K562 (cell line): ENCODE results near the gene GCNT4. TPM values are rescaled to one million over a fixed set of nuclear protein-coding genes. Genes with fewer than 3 reads are reported as not detected.

Source experiments
- ATAC-seq: fragments of 200-7000 bp; cut with Tn5 transposase; 3 replicates; pipeline ENCODE4 v1.9.1; 2020; ENCODE audit warnings: moderate library complexity
- BruUV-seq: library from RNA; stranded (reverse); fragments of 400-500 nt; replicated peaks from 2 replicates; lab custom pipeline; 2021; lab: Mats Ljungman, UMichigan
- CTCF ChIA-PET: fragments of 300-600 bp; formaldehyde crosslinking; extraction: SDS; loops from one replicate; lab custom pipeline; 2021; ENCODE audit warnings: low intra/inter-chr PET ratio; lab: Yijun Ruan, JAX
- POLR2A ChIA-PET: fragments of 300-600, 350-650 bp; sonication (Branson Sonifier 250); formaldehyde crosslinking; extraction: SDS; loops from one replicate; lab custom pipeline; 2021; ENCODE audit warnings: antibody characterized with exemption, inconsistent platforms; lab: Yijun Ruan, JAX
- DNase-seq, 4 experiments: peaks; one replicate each; pipeline versions ENCODE4 v3.0.0 to v3.0.0-alpha.2; 2011 to 2018; ENCODE audit warnings: low spot score in 3 of 4, mixed read lengths in 3 of 4; ENCODE audit errors: extremely low read depth in 1 of 4
- FAIRE-seq: peaks from 2 replicates; lab custom pipeline; 2011; peaks lifted over from hg19 to GRCh38; lab: Jason Lieb, UNC
- H2AFZ ChIP-seq: 2 replicates; pipeline ENCODE4 v1.6.0; 2011; ENCODE audit warnings: low read depth, low read length, control low read depth, inconsistent platforms
- H3K27ac ChIP-seq: fragments of 200-600 bp; 3 replicates; pipeline ENCODE4 v1.8.0; 2011; ENCODE audit warnings: low read depth, mild to moderate bottlenecking, control low read depth, inconsistent platforms, low read length, moderate library complexity, mixed read lengths; ENCODE audit errors: extremely low read depth
- H3K27me3 ChIP-seq, 2 experiments: fragments of 300-600 bp in 1 of 2; 2 replicates in 1 of 2; 3 replicates in 1 of 2; pipeline versions ENCODE4 v1.6.0 to v1.8.0; 2011; ENCODE audit warnings: inconsistent platforms in 2 of 2, low read length in 2 of 2, mild to moderate bottlenecking in 1 of 2, mixed read lengths in 1 of 2, moderate library complexity in 1 of 2; ENCODE audit not compliant: control insufficient read depth in 2 of 2, insufficient read depth in 2 of 2
- H3K36me3 ChIP-seq: fragments of 300-600 bp; 3 replicates; pipeline ENCODE4 v1.8.0; 2011; ENCODE audit warnings: mild to moderate bottlenecking, low read length, inconsistent platforms; ENCODE audit not compliant: control insufficient read depth, insufficient read depth
- H3K4me1 ChIP-seq, 2 experiments: fragments of 200-600 bp in 1 of 2; replicated peaks in 1 of 2; 2 replicates in 1 of 2; 3 replicates in 1 of 2; pipeline versions ENCODE4 v1.5.1 to v1.8.0; 2011; ENCODE audit warnings: inconsistent platforms in 2 of 2, low read length in 2 of 2, mild to moderate bottlenecking in 1 of 2, mixed read lengths in 1 of 2, moderate library complexity in 1 of 2; ENCODE audit not compliant: control insufficient read depth in 2 of 2, insufficient read depth in 2 of 2
- H3K4me2 ChIP-seq: 2 replicates; pipeline ENCODE4 v1.6.1; 2011; ENCODE audit warnings: low read length, control low read depth, inconsistent platforms, mixed read lengths; ENCODE audit not compliant: insufficient read depth
- H3K4me3 ChIP-seq: fragments of 200-600 bp; sonication (generic), shearing (Covaris generic); 2 replicates; pipeline ENCODE4 v1.5.1; 2016; ENCODE audit warnings: control low read depth, inconsistent platforms
- H3K79me2 ChIP-seq: fragments of 200-600 bp; 3 replicates; pipeline ENCODE4 v1.8.0; 2011; ENCODE audit warnings: low read length, inconsistent platforms; ENCODE audit not compliant: control insufficient read depth, insufficient read depth
- H3K9ac ChIP-seq, 2 experiments: 2 replicates each; pipeline versions ENCODE4 v1.6.0 to v1.6.1; 2011; ENCODE audit warnings: low read depth in 2 of 2, low read length in 2 of 2, control low read depth in 1 of 2, inconsistent platforms in 1 of 2, mild to moderate bottlenecking in 1 of 2, mixed read lengths in 1 of 2; ENCODE audit not compliant: insufficient read depth in 1 of 2
- H3K9me1 ChIP-seq: one replicate; pipeline ENCODE4 v1.6.0; 2011; ENCODE audit warnings: inconsistent platforms, mild to moderate bottlenecking, low read length, moderate library complexity; ENCODE audit not compliant: control insufficient read depth, insufficient read depth
- H3K9me3 ChIP-seq: replicated peaks from 2 replicates; pipeline ENCODE4 v1.5.1; 2011; ENCODE audit warnings: low read depth, low read length, inconsistent platforms; ENCODE audit not compliant: control insufficient read depth, insufficient read depth
- H4K20me1 ChIP-seq: replicated peaks from 2 replicates; pipeline ENCODE4 v1.6.1; 2011; ENCODE audit warnings: low read length, inconsistent platforms, mixed read lengths; ENCODE audit not compliant: control insufficient read depth, insufficient read depth
- ADNP ChIP-seq: fragments of 200-800 bp; sonication (Bioruptor generic); IDR thresholded peaks from 2 replicates; pipeline ENCODE4 v1.6.1; 2016; ENCODE audit warnings: missing genetic modification characterization, missing compliant biosample characterization
- ETV6 ChIP-seq, 3 experiments: fragments of 150-350 bp in 1 of 3; sonication (generic) in 1 of 3; formaldehyde crosslinking in 1 of 3; IDR thresholded peaks; 2 replicates each; pipeline versions ENCODE4 v1.6.1 to v1.8.0; 2014 to 2022; ENCODE audit warnings: borderline replicate concordance in 2 of 3, low read depth in 2 of 3, antibody characterized with exemption in 1 of 3, low read length in 1 of 3, mild to moderate bottlenecking in 1 of 3, missing genetic modification reagents in 1 of 3
- HMGN3 ChIP-seq: IDR thresholded peaks from 2 replicates; pipeline ENCODE4 v1.6.1; 2011; ENCODE audit warnings: borderline replicate concordance, low read depth, mild to moderate bottlenecking, mixed read lengths, low read length; ENCODE audit not compliant: insufficient read length; ENCODE audit errors: extremely low read depth
- MBD2 ChIP-seq: sonication (generic); IDR thresholded peaks from 2 replicates; pipeline ENCODE4 v1.6.1; 2016; ENCODE audit warnings: low read depth, borderline replicate concordance
- PBX2 ChIP-seq, 2 experiments: IDR thresholded peaks in 1 of 2; conservative IDR thresholded peaks in 1 of 2; 2 replicates each; pipeline ENCODE4 v1.6.1; 2016; ENCODE audit warnings: low read depth in 2 of 2, mild to moderate bottlenecking in 1 of 2, missing compliant biosample characterization in 1 of 2, missing genetic modification characterization in 1 of 2, moderate library complexity in 1 of 2
- SMAD1 ChIP-seq: fragments of 150-350 bp; IDR thresholded peaks from 2 replicates; pipeline ENCODE4 v1.6.1; 2014; ENCODE audit warnings: low read length, low read depth; ENCODE audit not compliant: partially characterized antibody
- SREBF2 ChIP-seq: sonication (generic); formaldehyde crosslinking; IDR thresholded peaks from 2 replicates; pipeline ENCODE4 v1.4.0; 2020; ENCODE audit warnings: mild to moderate bottlenecking, missing genetic modification reagents
- ZNF511 ChIP-seq: sonication (generic); formaldehyde crosslinking; IDR thresholded peaks from 2 replicates; pipeline ENCODE4 v1.8.0; 2022; ENCODE audit warnings: mild to moderate bottlenecking, missing genetic modification reagents
- WGBS: fragments of 100-300 bp; shearing (Covaris generic); methylation state at CpG from one replicate; pipeline ENCODE4 v1.1.6; 2016; ENCODE audit warnings: low coverage, mixed read lengths; ENCODE audit not compliant: insufficient coverage; ENCODE audit errors: missing lambda C conversion rate; 5-methylcytosine and 5-hydroxymethylcytosine counted together
- in situ Hi-C: fragments of 300-500 bp; cut with MboI; formaldehyde crosslinking; loops from 4 replicates; pipeline ENCODE4 v1.15.0; 2018; ENCODE audit warnings: inconsistent platforms, mixed read lengths
- intact Hi-C: fragments of 100-400 bp; cut with micrococcal nuclease; formaldehyde crosslinking; loops from 2 replicates; pipeline ENCODE4 v1.14.2; 2022
- polyA plus RNA-seq, 8 experiments: library from polyadenylated mRNA; depleted of rRNA in 4 of 8; stranded (reverse) in 5 of 8; unstranded in 3 of 8; fragments of >200 nt; fragmentation: Nextera tagmentation in 2 of 8; fragmentation: Illumina TruSeq in 1 of 8; extraction: Ambion mirVana in 2 of 8; extraction: Trizol in 1 of 8; gene quantifications; 2 replicates each; pipeline versions ENCODE4 v1.2.1 to v1.2.3, GENCODE V29; 2011 to 2014; ENCODE audit warnings: inconsistent platforms in 1 of 8, missing spikeins in 1 of 8
- total RNA-seq, 7 experiments: library from RNA; depleted of rRNA in 6 of 7; stranded (reverse); fragments of >200 nt in 6 of 7; fragmentation: Illumina TruSeq in 2 of 7; extraction: Trizol in 2 of 7; gene quantifications; 2 replicates each; pipeline versions ENCODE4 v1.2.1 to v1.2.3, GENCODE V29; 2011 to 2021; ENCODE audit warnings: low replicate concordance in 1 of 7
- TF ChIP-seq, protein P1 (sequence below): fragments of 450-650 bp; IDR thresholded peaks from 2 replicates; pipeline ENCODE4 v1.6.1; 2016; ENCODE audit warnings: mild to moderate bottlenecking
- TF ChIP-seq, protein P2 (sequence below): fragments of 150-350 bp; IDR thresholded peaks from 2 replicates; pipeline ENCODE4 v1.6.1; 2014; ENCODE audit warnings: low read depth, mild to moderate bottlenecking, low read length, borderline replicate concordance

GCNT4 gene
- total and polyA plus RNA-seq, 9 of the 15 experiments (the other 6 are each of a cell fraction or from before 2014, with no cell fraction given): 0.01 TPM; not detected in 8

GRCh38 chr5:75048457-75048953, 3.9 kb downstream of the GCNT4 start:
- 3% methylated on average over 7 of the region's 7 CpGs for WGBS
- no peak overlapping the region for H3K4me3 ChIP-seq
- intact Hi-C loops: loop anchor here (5.0 kb wide), 1 partner anchor 219 kb away; no protein-coding TSS in a partner anchor
- H3K79me2 ChIP-seq: no peaks in the 10 kb centered on the region
- H3K9ac ChIP-seq: no peak overlapping the region
- BruUV-seq: no TSS peak
- no peaks in the 10 kb centered on the region for H4K20me1 ChIP-seq
- H3K4me2 ChIP-seq: no peak overlapping the region
- no peaks in the 10 kb centered on the region for H3K36me3 ChIP-seq
- H3K9me1 ChIP-seq: no peaks in the 10 kb centered on the region
- ChIA-PET POLR2A (interaction anchor here (0.6 kb wide), 1 partner anchor 1216 kb away, joined by 3 read pairs; no protein-coding TSS in a partner anchor), CTCF (no interaction called here)
- in situ Hi-C loops: no loop called here
- no peak overlapping the region for H2AFZ ChIP-seq
- H3K27ac ChIP-seq: no peak overlapping the region
- DNase-seq (no peak), FAIRE-seq (no peak), ATAC-seq (no peak)
- no peaks in the 10 kb centered on the region for H3K9me3 ChIP-seq
- peaks cover 7 to 24% of the 10 kb centered on the region in 2 experiments; a peak in 4 of 5 replicates for H3K27me3 ChIP-seq
- H3K4me1 ChIP-seq: peaks cover 0 to 13% of the 10 kb centered on the region in 2 experiments; a peak in 3 of 5 replicates
- TF ChIP-seq, protein P1, sequence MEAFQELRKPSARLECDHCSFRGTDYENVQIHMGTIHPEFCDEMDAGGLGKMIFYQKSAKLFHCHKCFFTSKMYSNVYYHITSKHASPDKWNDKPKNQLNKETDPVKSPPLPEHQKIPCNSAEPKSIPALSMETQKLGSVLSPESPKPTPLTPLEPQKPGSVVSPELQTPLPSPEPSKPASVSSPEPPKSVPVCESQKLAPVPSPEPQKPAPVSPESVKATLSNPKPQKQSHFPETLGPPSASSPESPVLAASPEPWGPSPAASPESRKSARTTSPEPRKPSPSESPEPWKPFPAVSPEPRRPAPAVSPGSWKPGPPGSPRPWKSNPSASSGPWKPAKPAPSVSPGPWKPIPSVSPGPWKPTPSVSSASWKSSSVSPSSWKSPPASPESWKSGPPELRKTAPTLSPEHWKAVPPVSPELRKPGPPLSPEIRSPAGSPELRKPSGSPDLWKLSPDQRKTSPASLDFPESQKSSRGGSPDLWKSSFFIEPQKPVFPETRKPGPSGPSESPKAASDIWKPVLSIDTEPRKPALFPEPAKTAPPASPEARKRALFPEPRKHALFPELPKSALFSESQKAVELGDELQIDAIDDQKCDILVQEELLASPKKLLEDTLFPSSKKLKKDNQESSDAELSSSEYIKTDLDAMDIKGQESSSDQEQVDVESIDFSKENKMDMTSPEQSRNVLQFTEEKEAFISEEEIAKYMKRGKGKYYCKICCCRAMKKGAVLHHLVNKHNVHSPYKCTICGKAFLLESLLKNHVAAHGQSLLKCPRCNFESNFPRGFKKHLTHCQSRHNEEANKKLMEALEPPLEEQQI: no peak
- TF ChIP-seq, protein P2, sequence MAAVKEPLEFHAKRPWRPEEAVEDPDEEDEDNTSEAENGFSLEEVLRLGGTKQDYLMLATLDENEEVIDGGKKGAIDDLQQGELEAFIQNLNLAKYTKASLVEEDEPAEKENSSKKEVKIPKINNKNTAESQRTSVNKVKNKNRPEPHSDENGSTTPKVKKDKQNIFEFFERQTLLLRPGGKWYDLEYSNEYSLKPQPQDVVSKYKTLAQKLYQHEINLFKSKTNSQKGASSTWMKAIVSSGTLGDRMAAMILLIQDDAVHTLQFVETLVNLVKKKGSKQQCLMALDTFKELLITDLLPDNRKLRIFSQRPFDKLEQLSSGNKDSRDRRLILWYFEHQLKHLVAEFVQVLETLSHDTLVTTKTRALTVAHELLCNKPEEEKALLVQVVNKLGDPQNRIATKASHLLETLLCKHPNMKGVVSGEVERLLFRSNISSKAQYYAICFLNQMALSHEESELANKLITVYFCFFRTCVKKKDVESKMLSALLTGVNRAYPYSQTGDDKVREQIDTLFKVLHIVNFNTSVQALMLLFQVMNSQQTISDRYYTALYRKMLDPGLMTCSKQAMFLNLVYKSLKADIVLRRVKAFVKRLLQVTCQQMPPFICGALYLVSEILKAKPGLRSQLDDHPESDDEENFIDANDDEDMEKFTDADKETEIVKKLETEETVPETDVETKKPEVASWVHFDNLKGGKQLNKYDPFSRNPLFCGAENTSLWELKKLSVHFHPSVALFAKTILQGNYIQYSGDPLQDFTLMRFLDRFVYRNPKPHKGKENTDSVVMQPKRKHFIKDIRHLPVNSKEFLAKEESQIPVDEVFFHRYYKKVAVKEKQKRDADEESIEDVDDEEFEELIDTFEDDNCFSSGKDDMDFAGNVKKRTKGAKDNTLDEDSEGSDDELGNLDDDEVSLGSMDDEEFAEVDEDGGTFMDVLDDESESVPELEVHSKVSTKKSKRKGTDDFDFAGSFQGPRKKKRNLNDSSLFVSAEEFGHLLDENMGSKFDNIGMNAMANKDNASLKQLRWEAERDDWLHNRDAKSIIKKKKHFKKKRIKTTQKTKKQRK: no peak
- TF ChIP-seq ETV6 (IDR thresholded peaks at IDR 0.05; ENCODE audit: borderline replicate concordance in 1 of 2, low read depth in 2 of 2, low read length in 1 of 2) (no peak), ETV6 (CRISPR knock-in tag; IDR thresholded peaks at IDR 0.05; ENCODE audit: borderline replicate concordance) (no peak), SMAD1 (no peak), PBX2 (CRISPR knock-in tag; IDR thresholded peaks at IDR 0.05; ENCODE audit: low read depth) (no peak), PBX2 (tag; conservative IDR thresholded peaks at IDR 0.05; ENCODE audit: low read depth) (no peak), SREBF2 (CRISPR knock-in tag) (no peak), MBD2 (no peak), HMGN3 (no peak), ADNP (no peak), ZNF511 (CRISPR knock-in tag) (no peak)
